ENCODE data around the gene RIMS4. TPM values are rescaled to one million over a fixed set of nuclear protein-coding genes. Genes with fewer than 3 reads are reported as not detected.

Gene RIMS4
- total RNA-seq, 1 donor from 2014 or later = not detected

- peak; percentile 43 for TF ChIP-seq CTCF (IDR thresholded peaks at IDR 0.05; ENCODE audit: insufficient read depth, low read length, poor library complexity, severe bottlenecking)
- Histone ChIP-seq H3K4me3 (ENCODE audit: low read depth, low read length) (no peak overlapping the region), H3K27me3 (ENCODE audit: control insufficient read depth, insufficient read depth, low read length) (no peaks in the 10 kb centered on the region), H3K36me3 (ENCODE audit: control insufficient read depth, insufficient read depth, low read length) (no peaks in the 10 kb centered on the region)
- no peak for DNase-seq (ENCODE audit: low read depth)
Measured at GRCh38 chr20:44717986-44718385, 92.4 kb downstream of the RIMS4 start.

GRCh38 chr20:44716309-44717106 lies 93.8 kb downstream of the RIMS4 start:
- DNase-seq (ENCODE audit: low read depth) = no peak
- Histone ChIP-seq H3K27me3 (ENCODE audit: control insufficient read depth, insufficient read depth, low read length) (no peaks in the 10 kb centered on the region), H3K4me3 (ENCODE audit: low read depth, low read length) (no peak overlapping the region), H3K36me3 (ENCODE audit: control insufficient read depth, insufficient read depth, low read length) (no peaks in the 10 kb centered on the region)
- no peak for TF ChIP-seq CTCF (IDR thresholded peaks at IDR 0.05; ENCODE audit: insufficient read depth, low read length, poor library complexity, severe bottlenecking)

- Histone ChIP-seq H3K27me3 (ENCODE audit: control insufficient read depth, insufficient read depth, low read length) (no peaks in the 10 kb centered on the region), H3K4me3 (ENCODE audit: low read depth, low read length) (no peak overlapping the region), H3K36me3 (ENCODE audit: control insufficient read depth, insufficient read depth, low read length) (no peaks in the 10 kb centered on the region)
- no peak for TF ChIP-seq CTCF (IDR thresholded peaks at IDR 0.05; ENCODE audit: insufficient read depth, low read length, poor library complexity, severe bottlenecking)
- no peak for DNase-seq (ENCODE audit: low read depth)
Measured at GRCh38 chr20:44715499-44716308, 94.6 kb downstream of the RIMS4 start.

GRCh38 chr20:44714701-44715498 lies 95.4 kb downstream of the RIMS4 start, which contains the start of gene CCN5:
TSS of gene CCN5 (plus strand) at chr20:44715369. CDS start at chr20:44715391, 22 bp downstream.
- no peaks in the 10 kb centered on the region for H3K27me3 ChIP-seq (ENCODE audit: control insufficient read depth, insufficient read depth, low read length)
- DNase-seq (ENCODE audit: low read depth) = no peak
- H3K36me3 ChIP-seq (ENCODE audit: control insufficient read depth, insufficient read depth, low read length) = no peaks in the 10 kb centered on the region
- no peak within 1 kb of the TSS for H3K4me3 ChIP-seq (ENCODE audit: low read depth, low read length)
- TF ChIP-seq CTCF (IDR thresholded peaks at IDR 0.05; ENCODE audit: insufficient read depth, low read length, poor library complexity, severe bottlenecking) = no peak

- H3K36me3 ChIP-seq (ENCODE audit: control insufficient read depth, insufficient read depth, low read length) = no peaks in the 10 kb centered on the region
- no peak for DNase-seq (ENCODE audit: low read depth)
- TF ChIP-seq CTCF (IDR thresholded peaks at IDR 0.05; ENCODE audit: insufficient read depth, low read length, poor library complexity, severe bottlenecking) = no peak
- H3K4me3 ChIP-seq (ENCODE audit: low read depth, low read length) = no peak overlapping the region
- no peaks in the 10 kb centered on the region for H3K27me3 ChIP-seq (ENCODE audit: control insufficient read depth, insufficient read depth, low read length)
Measured at GRCh38 chr20:44714102-44714700, 96.1 kb downstream of the RIMS4 start.

Measured in kidney epithelial cell (primary cell).